ENCODE data around the gene SERAC1.

The SERAC1 gene

GRCh38 chr6:158080849-158081656 lies 87.0 kb downstream of the SERAC1 start:
- in situ Hi-C loops (cut with HindIII; ENCODE audit: low sequenced_read_pairs): no loop called here
- DNase-seq (ENCODE audit: low read depth): no peak
- H3K4me3 ChIP-seq (ENCODE audit: low read depth, low read length): no peak overlapping the region
- TF ChIP-seq CTCF (IDR thresholded peaks at IDR 0.05; ENCODE audit: low read depth, low read length, missing control alignments): no peak

DNA sequence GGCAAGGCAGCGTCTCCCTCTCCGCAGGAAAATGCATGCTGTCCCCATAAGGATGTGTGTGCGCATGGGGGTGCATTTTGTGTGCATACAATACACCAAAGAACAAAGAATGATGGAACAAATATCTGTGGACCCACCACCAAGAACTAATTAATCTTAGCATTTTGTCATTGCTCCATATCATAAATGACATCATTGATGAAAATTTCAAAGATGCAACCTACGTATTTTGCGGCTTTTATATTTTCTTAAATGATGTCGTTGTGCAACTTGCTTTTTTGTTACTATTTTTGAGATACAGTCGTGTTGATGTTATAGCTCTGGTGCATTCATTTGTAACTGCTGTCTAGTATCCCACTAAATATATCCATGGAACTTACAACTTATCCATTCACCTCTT lies 89.7 kb downstream of the SERAC1 start:
- no peak for DNase-seq (ENCODE audit: low read depth)
- in situ Hi-C loops (cut with HindIII; ENCODE audit: low sequenced_read_pairs): no loop called here
- no peak overlapping the region for H3K4me3 ChIP-seq (ENCODE audit: low read depth, low read length)
- no peak for TF ChIP-seq CTCF (IDR thresholded peaks at IDR 0.05; ENCODE audit: low read depth, low read length, missing control alignments)

DNA sequence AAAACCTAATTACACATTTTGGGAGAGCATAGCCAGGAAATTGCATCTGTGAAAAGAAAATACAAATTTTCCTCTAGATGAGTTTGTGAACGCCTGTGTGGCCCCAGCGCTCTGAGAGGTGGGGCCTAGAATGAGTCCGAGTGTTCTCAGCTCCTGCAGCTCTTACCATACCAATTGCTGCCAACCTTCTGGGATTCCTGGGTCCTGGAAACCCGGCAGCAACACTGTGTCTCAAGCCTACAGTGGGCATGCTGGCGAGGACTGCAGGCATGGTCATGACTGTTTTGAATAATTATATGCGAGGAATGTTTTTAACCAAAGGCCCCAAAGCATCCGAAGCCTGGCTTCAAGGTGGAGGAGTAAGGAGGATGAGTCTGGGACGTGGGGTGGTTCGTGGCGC lies 90.4 kb downstream of the SERAC1 start:
- no peak for TF ChIP-seq CTCF (IDR thresholded peaks at IDR 0.05; ENCODE audit: low read depth, low read length, missing control alignments)
- DNase-seq (ENCODE audit: low read depth): no peak
- H3K4me3 ChIP-seq (ENCODE audit: low read depth, low read length): no peak overlapping the region
- in situ Hi-C loops (cut with HindIII; ENCODE audit: low sequenced_read_pairs): no loop called here

- no peak for DNase-seq (ENCODE audit: low read depth)
- in situ Hi-C loops (cut with HindIII; ENCODE audit: low sequenced_read_pairs): no loop called here
- no peak overlapping the region for H3K4me3 ChIP-seq (ENCODE audit: low read depth, low read length)
- no peak for TF ChIP-seq CTCF (IDR thresholded peaks at IDR 0.05; ENCODE audit: low read depth, low read length, missing control alignments)
Measured at GRCh38 chr6:158076548-158076947, 91.5 kb downstream of the SERAC1 start.

DNA sequence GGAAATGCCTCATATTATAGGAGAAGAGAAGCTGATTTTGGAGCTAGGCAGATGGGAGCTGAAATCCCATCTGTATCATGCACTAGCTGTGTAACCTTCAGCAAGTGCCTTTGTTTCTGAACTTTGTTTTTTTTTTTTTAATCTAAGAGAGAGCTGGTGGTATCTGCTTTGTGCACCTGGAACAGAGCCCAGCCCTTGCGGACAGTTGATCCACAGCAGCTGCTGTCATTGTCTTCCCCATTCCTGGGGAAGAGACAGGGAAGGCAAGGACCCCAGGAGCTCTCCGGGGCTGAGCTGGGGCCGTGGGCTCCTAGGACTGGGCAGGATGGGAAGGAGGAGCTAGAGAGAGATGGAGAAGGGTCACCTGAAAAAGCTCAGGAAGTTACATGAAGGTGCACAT lies 94.3 kb downstream of the SERAC1 start:
- in situ Hi-C loops (cut with HindIII; ENCODE audit: low sequenced_read_pairs): no loop called here
- no peak for DNase-seq (ENCODE audit: low read depth)

GRCh38 chr6:158072083-158072721 lies 95.9 kb downstream of the SERAC1 start:
- in situ Hi-C loops (cut with HindIII; ENCODE audit: low sequenced_read_pairs): no loop called here
- H3K4me3 ChIP-seq (ENCODE audit: low read depth, low read length): no peak overlapping the region
- peak; percentile 81 for TF ChIP-seq CTCF (IDR thresholded peaks at IDR 0.05; ENCODE audit: low read depth, low read length, missing control alignments)
- no peak for DNase-seq (ENCODE audit: low read depth)

More for the DNA sequence above, 94.3 kb downstream of the SERAC1 start:
- no peak overlapping the region for H3K4me3 ChIP-seq (ENCODE audit: low read depth, low read length)
- TF ChIP-seq CTCF (IDR thresholded peaks at IDR 0.05; ENCODE audit: low read depth, low read length, missing control alignments): peak; percentile 2

Data from astrocyte of the cerebellum (primary cell).